K562 (cell line): ENCODE measurements around the gene GNG7. TPM values are rescaled to one million over a fixed set of nuclear protein-coding genes. Genes with fewer than 3 reads are reported as not detected.

Experiments used
- CBFA2T2 ChIP-seq: fragments of 450-650 bp; conservative IDR thresholded peaks from 2 replicates; pipeline ENCODE4 v1.6.1; 2017; ENCODE audit warnings: mild to moderate bottlenecking
- E2F5 ChIP-seq: sonication (generic); formaldehyde crosslinking; IDR thresholded peaks from 2 replicates; pipeline ENCODE4 v1.8.0; 2022; ENCODE audit warnings: mild to moderate bottlenecking, missing genetic modification reagents
- E4F1 ChIP-seq: fragments of 250-450 bp; sonication (Bioruptor Pico); IDR thresholded peaks from 2 replicates; pipeline ENCODE4 v1.5.0; 2021; ENCODE audit warnings: mild to moderate bottlenecking, borderline replicate concordance
- ETV5 ChIP-seq: sonication (generic); formaldehyde crosslinking; IDR thresholded peaks from 2 replicates; pipeline ENCODE4 v1.4.0; 2020; ENCODE audit warnings: low read depth, mild to moderate bottlenecking, missing genetic modification reagents
- EZH2 ChIP-seq: IDR thresholded peaks from 2 replicates; pipeline ENCODE4 v1.6.1; 2012; ENCODE audit warnings: low read depth, mild to moderate bottlenecking, inconsistent platforms, low read length, borderline replicate concordance
- HNRNPL ChIP-seq: fragments of 200-400 bp; formaldehyde crosslinking; IDR thresholded peaks from 2 replicates; pipeline ENCODE4 v1.6.1; 2017; ENCODE audit warnings: low read depth, mild to moderate bottlenecking, low read length
- NR2C1 ChIP-seq, 2 experiments: fragments of 450-650 bp; IDR thresholded peaks; 2 replicates each; pipeline ENCODE4 v1.6.1; 2017; ENCODE audit warnings: mild to moderate bottlenecking in 2 of 2, antibody characterized with exemption in 1 of 2, inconsistent platforms in 1 of 2, missing compliant biosample characterization in 1 of 2, missing genetic modification characterization in 1 of 2
- POLR2AphosphoS2 ChIP-seq: IDR thresholded peaks from 2 replicates; pipeline ENCODE4 v1.6.1; 2012; ENCODE audit warnings: low read length, improper control_type of control experiment
- PURB ChIP-seq: sonication (generic); formaldehyde crosslinking; IDR thresholded peaks from 2 replicates; pipeline ENCODE4 v1.9.0; 2021; ENCODE audit warnings: low read depth, mild to moderate bottlenecking, missing genetic modification reagents
- SIN3A ChIP-seq, 2 experiments: fragments of 150-350 bp in 1 of 2; IDR thresholded peaks; 2 replicates each; pipeline ENCODE4 v1.6.1; 2011 to 2016; ENCODE audit warnings: borderline replicate concordance in 2 of 2, low read depth in 2 of 2, low read length in 2 of 2, mild to moderate bottlenecking in 2 of 2, moderate library complexity in 2 of 2; ENCODE audit not compliant: control insufficient read depth in 1 of 2
- TAF7 ChIP-seq: fragments of 450-650 bp; IDR thresholded peaks from 2 replicates; pipeline ENCODE4 v1.6.1; 2016; ENCODE audit warnings: missing genetic modification characterization, missing compliant biosample characterization
- TEAD4 ChIP-seq, 2 experiments: sonication (generic) in 1 of 2; formaldehyde crosslinking in 1 of 2; IDR thresholded peaks; 2 replicates each; pipeline versions ENCODE4 v1.6.1 to v1.8.0; 2012 to 2022; ENCODE audit warnings: borderline replicate concordance in 1 of 2, inconsistent platforms in 1 of 2, low read length in 1 of 2, mild to moderate bottlenecking in 1 of 2, missing genetic modification reagents in 1 of 2
- TRIM28 ChIP-seq: fragments of 450-650 bp; IDR thresholded peaks from 2 replicates; pipeline ENCODE4 v1.6.1; 2017
- U2AF2 ChIP-seq: fragments of 200-400 bp; formaldehyde crosslinking; optimal IDR thresholded peaks from 2 replicates; pipeline ENCODE3; 2017; ENCODE audit warnings: low read depth, mild to moderate bottlenecking, low read length
- ZMIZ1 ChIP-seq, 2 experiments: fragments of 150-350 bp in 1 of 2; IDR thresholded peaks; 2 replicates each; pipeline ENCODE4 v1.6.1; 2012 to 2016; ENCODE audit warnings: low read depth in 2 of 2, low read length in 2 of 2, mild to moderate bottlenecking in 1 of 2, moderate library complexity in 1 of 2
- ZNF280B ChIP-seq: fragments of 250-450 bp; sonication (Bioruptor Pico); IDR thresholded peaks from 2 replicates; pipeline ENCODE4 v1.5.1; 2021; ENCODE audit warnings: mild to moderate bottlenecking
- polyA plus RNA-seq, 8 experiments: library from polyadenylated mRNA; depleted of rRNA in 4 of 8; stranded (reverse) in 5 of 8; unstranded in 3 of 8; fragments of >200 nt; fragmentation: Nextera tagmentation in 2 of 8; fragmentation: Illumina TruSeq in 1 of 8; extraction: Ambion mirVana in 2 of 8; extraction: Trizol in 1 of 8; gene quantifications; 2 replicates each; pipeline versions ENCODE4 v1.2.1 to v1.2.3, GENCODE V29; 2011 to 2014; ENCODE audit warnings: inconsistent platforms in 1 of 8, missing spikeins in 1 of 8
- total RNA-seq, 7 experiments: library from RNA; depleted of rRNA in 6 of 7; stranded (reverse); fragments of >200 nt in 6 of 7; fragmentation: Illumina TruSeq in 2 of 7; extraction: Trizol in 2 of 7; gene quantifications; 2 replicates each; pipeline versions ENCODE4 v1.2.1 to v1.2.3, GENCODE V29; 2011 to 2021; ENCODE audit warnings: low replicate concordance in 1 of 7

The GNG7 gene
- total and polyA plus RNA-seq, 9 of the 15 experiments (the other 6 are each of a cell fraction or from before 2014, with no cell fraction given), result 0.01 to 0.20 (median 0.06) TPM; not detected in 1

GRCh38 chr19:2507109-2507508, 195.4 kb downstream of the GNG7 start (continued):
- TF ChIP-seq E4F1 (CRISPR knock-in tag) (no peak), POLR2AphosphoS2 (no peak), ZNF280B (no peak), SIN3A (IDR thresholded peaks at IDR 0.05; ENCODE audit: borderline replicate concordance in 2 of 2, control insufficient read depth in 1 of 2, low read depth in 2 of 2, low read length in 2 of 2) (no peak), CBFA2T2 (no peak), ETV5 (CRISPR knock-in tag) (no peak; the same call in 1 of the 2 replicates), TRIM28 (no peak), TEAD4 (IDR thresholded peaks at IDR 0.05; ENCODE audit: low read length) (no peak), TEAD4 (CRISPR knock-in tag; IDR thresholded peaks at IDR 0.05; ENCODE audit: borderline replicate concordance) (no peak), HNRNPL (no peak), E2F5 (CRISPR knock-in tag) (no peak), PURB (CRISPR knock-in tag) (no peak), U2AF2 (no peak), EZH2 (no peak), TAF7 (no peak), NR2C1 (IDR thresholded peaks at IDR 0.05) (no peak), NR2C1 (tag; IDR thresholded peaks at IDR 0.05) (no peak), ZMIZ1 (IDR thresholded peaks at IDR 0.05; ENCODE audit: low read depth in 2 of 2, low read length in 2 of 2) (no peak)
